GM12878 (cell line): ENCODE measurements around the gene NELFB. TPM values are rescaled to one million over a fixed set of nuclear protein-coding genes. Genes with fewer than 3 reads are reported as not detected.

Experiments
- ATAC-seq: fragments of 200-7000 bp; cut with Tn5 transposase; 3 replicates; pipeline ENCODE4 v1.9.1; 2020; ENCODE audit warnings: mild to moderate bottlenecking, moderate library complexity
- BruUV-seq: library from RNA; stranded (reverse); fragments of 400-500 nt; replicated peaks from 2 replicates; lab custom pipeline; 2021; lab: Mats Ljungman, UMichigan
- CTCF ChIA-PET: fragments of 300-600 bp; sonication (Branson Sonifier 250); formaldehyde crosslinking; extraction: SDS; loops from one replicate; lab custom pipeline; 2021; ENCODE audit warnings: inconsistent platforms; lab: Yijun Ruan, JAX
- POLR2A ChIA-PET: fragments of 350-600 bp; formaldehyde crosslinking; extraction: SDS; loops from one replicate; lab custom pipeline; 2021; ENCODE audit warnings: inconsistent platforms; lab: Charles Lee
- RAD21 ChIA-PET: fragments of 300-600 bp; sonication (Branson Sonifier 250); formaldehyde crosslinking; loops from one replicate; lab custom pipeline; 2023; ENCODE audit warnings: antibody characterized with exemption; ENCODE audit not compliant: unreplicated experiment; lab: Charles Lee
- SMC1A ChIA-PET: fragments of 300-600 bp; sonication (Branson Sonifier 250); formaldehyde crosslinking; loops from one replicate; lab custom pipeline; 2023; ENCODE audit not compliant: unreplicated experiment, uncharacterized antibody; lab: Charles Lee
- DNase-seq: peaks from one replicate; pipeline ENCODE4 v3.0.0-alpha.2; 2011; ENCODE audit warnings: low read depth, low spot score
- FAIRE-seq: peaks from 3 replicates; lab custom pipeline; 2011; peaks lifted over from hg19 to GRCh38; lab: Jason Lieb, UNC
- H2AFZ ChIP-seq: 2 replicates; pipeline ENCODE4 v1.6.0; 2011; ENCODE audit warnings: low read depth, low read length, control low read depth; ENCODE audit not compliant: control insufficient read depth
- H3K27ac ChIP-seq: 2 replicates; pipeline ENCODE4 v1.5.1; 2011; ENCODE audit warnings: control low read depth; ENCODE audit not compliant: control insufficient read depth, insufficient read depth
- H3K27me3 ChIP-seq, 2 experiments: replicated peaks in 1 of 2; 2 replicates each; pipeline versions ENCODE4 v1.6.0 to v1.6.1; 2011; ENCODE audit warnings: low read length in 1 of 2; ENCODE audit not compliant: control insufficient read depth in 2 of 2, insufficient read depth in 2 of 2
- H3K36me3 ChIP-seq, 2 experiments: 2 replicates each; pipeline ENCODE4 v1.5.1; 2011; ENCODE audit warnings: low read length in 1 of 2; ENCODE audit not compliant: control insufficient read depth in 2 of 2, insufficient read depth in 2 of 2
- H3K4me1 ChIP-seq: 2 replicates; pipeline ENCODE4 v1.6.1; 2011; ENCODE audit warnings: mild to moderate bottlenecking, low read length, moderate library complexity, mixed read lengths; ENCODE audit not compliant: control insufficient read depth, insufficient read depth
- H3K4me2 ChIP-seq: 2 replicates; pipeline ENCODE4 v1.6.0; 2011; ENCODE audit warnings: control low read depth; ENCODE audit not compliant: control insufficient read depth, insufficient read depth
- H3K4me3 ChIP-seq: fragments of 200-600 bp; sonication (generic); 2 replicates; pipeline ENCODE4 v1.5.1; 2016
- H3K79me2 ChIP-seq: 2 replicates; pipeline ENCODE4 v1.6.0; 2011; ENCODE audit warnings: low read length; ENCODE audit not compliant: control insufficient read depth, insufficient read depth
- H3K9ac ChIP-seq: 2 replicates; pipeline ENCODE4 v1.8.0; 2011; ENCODE audit warnings: low read length, control low read depth, mixed read lengths; ENCODE audit not compliant: control insufficient read depth, insufficient read depth
- H3K9me3 ChIP-seq: replicated peaks from 3 replicates; pipeline ENCODE4 v1.5.1; 2011; ENCODE audit warnings: mild to moderate bottlenecking, low read length; ENCODE audit not compliant: control insufficient read depth, insufficient read depth
- H4K20me1 ChIP-seq: 2 replicates; pipeline ENCODE4 v1.6.0; 2011; ENCODE audit not compliant: control insufficient read depth, insufficient read depth
- ASH2L ChIP-seq: fragments of 300-600, 200-600 bp; sonication (generic); IDR thresholded peaks from 2 replicates; pipeline ENCODE4 v1.6.1; 2017; ENCODE audit warnings: low read depth, mild to moderate bottlenecking, borderline replicate concordance
- BHLHE40 ChIP-seq, 2 experiments: fragments of 450-650 bp in 1 of 2; IDR thresholded peaks; 2 replicates each; pipeline ENCODE4 v1.6.1; 2011 to 2017; ENCODE audit warnings: low read depth in 2 of 2, borderline replicate concordance in 1 of 2, improper control_type of control experiment in 1 of 2, low read length in 1 of 2, mild to moderate bottlenecking in 1 of 2
- BRCA1 ChIP-seq: IDR thresholded peaks from 2 replicates; pipeline ENCODE4 v1.6.1; 2011; ENCODE audit warnings: low read depth, low read length, improper control_type of control experiment
- CBFB ChIP-seq: IDR thresholded peaks from 2 replicates; pipeline ENCODE4 v1.6.1; 2016; ENCODE audit warnings: antibody characterized with exemption, low read depth
- CHD4 ChIP-seq: fragments of 200-600 bp; sonication (generic); IDR thresholded peaks from 2 replicates; pipeline ENCODE4 v1.6.1; 2016; ENCODE audit warnings: mild to moderate bottlenecking
- IRF4 ChIP-seq: IDR thresholded peaks from 2 replicates; pipeline ENCODE4 v1.6.1; 2011; ENCODE audit warnings: low read depth, low read length
- JUNB ChIP-seq: IDR thresholded peaks from 2 replicates; pipeline ENCODE4 v1.6.1; 2016; ENCODE audit warnings: antibody characterized with exemption, mild to moderate bottlenecking
- MTA2 ChIP-seq: fragments of 450-650 bp; IDR thresholded peaks from 2 replicates; pipeline ENCODE4 v1.6.1; 2016; ENCODE audit warnings: low read depth, mild to moderate bottlenecking, moderate library complexity
- POLR2AphosphoS5 ChIP-seq: IDR thresholded peaks from 2 replicates; pipeline ENCODE4 v1.6.1; 2011; ENCODE audit warnings: mild to moderate bottlenecking, low read length, inconsistent platforms
- RELA ChIP-seq: fragments of 450-650 bp; IDR thresholded peaks from 2 replicates; pipeline ENCODE4 v1.8.0; 2014; ENCODE audit warnings: borderline replicate concordance; ENCODE audit not compliant: partially characterized antibody
- TBL1XR1 ChIP-seq: IDR thresholded peaks from 2 replicates; pipeline ENCODE4 v1.6.1; 2012; ENCODE audit warnings: low read depth, low read length, improper control_type of control experiment
- WRNIP1 ChIP-seq: IDR thresholded peaks from 2 replicates; pipeline ENCODE4 v1.6.1; 2011; ENCODE audit warnings: low read depth, low read length, improper control_type of control experiment, borderline replicate concordance
- YY1 ChIP-seq: IDR thresholded peaks from 2 replicates; pipeline ENCODE4 v1.6.1; 2011; ENCODE audit warnings: low read depth, mild to moderate bottlenecking, low read length
- ZBTB11 ChIP-seq: fragments of 450-650 bp; formaldehyde crosslinking; IDR thresholded peaks from 2 replicates; pipeline ENCODE4 v1.5.0; 2022; ENCODE audit warnings: mild to moderate bottlenecking, missing genetic modification characterization
- ZNF24 ChIP-seq: fragments of 450-650 bp; IDR thresholded peaks from 2 replicates; pipeline ENCODE4 v1.6.1; 2017; ENCODE audit warnings: antibody characterized with exemption, mild to moderate bottlenecking
- ZNF592 ChIP-seq: fragments of 450-650 bp; IDR thresholded peaks from 2 replicates; pipeline ENCODE4 v1.6.1; 2017; ENCODE audit warnings: mild to moderate bottlenecking, moderate library complexity
- WGBS: methylation state at CpG from one replicate; pipeline ENCODE4 v1.1.6; 2016; ENCODE audit warnings: low lambda C conversion rate; ENCODE audit not compliant: insufficient replicate concordance, insufficient coverage; ENCODE audit errors: missing lambda C conversion rate; 5-methylcytosine and 5-hydroxymethylcytosine counted together
- in situ Hi-C: fragments of 300-500 bp; cut with MboI; formaldehyde crosslinking; loops from 9 replicates; pipeline ENCODE4 v1.14.3; 2018; ENCODE audit warnings: mixed read lengths
- intact Hi-C: fragments of 100-400 bp; cut with micrococcal nuclease; formaldehyde crosslinking; loops from one replicate; pipeline ENCODE4 v1.14.2; 2022; ENCODE audit not compliant: unreplicated experiment
- polyA plus RNA-seq, 11 experiments: library from polyadenylated mRNA; depleted of rRNA in 4 of 11; unstranded in 6 of 11; stranded (reverse) in 5 of 11; fragments of >200 nt; fragmentation: Nextera tagmentation in 4 of 11; fragmentation: Illumina TruSeq in 1 of 11; extraction: Ambion mirVana in 4 of 11; extraction: Trizol in 1 of 11; gene quantifications; 1 replicate in 1 of 11; 2 replicates in 10 of 11; pipeline versions ENCODE4 v1.2.1 to v1.2.3, GENCODE V29; 2011 to 2016; ENCODE audit warnings: inconsistent platforms in 2 of 11, missing spikeins in 2 of 11, low read depth in 1 of 11
- total RNA-seq, 4 experiments: library from RNA; depleted of rRNA in 3 of 4; stranded (reverse); fragments of >200 nt in 3 of 4; fragmentation: Illumina TruSeq in 1 of 4; extraction: Trizol in 1 of 4; gene quantifications; 2 replicates each; pipeline versions ENCODE4 v1.2.1 to v1.2.3, GENCODE V29; 2013 to 2021

Gene NELFB
- total and polyA plus RNA-seq, 10 of the 15 experiments (the other 5 are each of a cell fraction or from before 2014, with no cell fraction given): 0.19 to 63.4 (median 30.9) TPM

GRCh38 chr9:137272241-137273094 is 17.3 kb downstream of the NELFB start:
- Histone ChIP-seq H3K27me3 (no peaks in the 10 kb centered on the region), H3K27ac (no peak overlapping the region), H3K4me2 (no peak overlapping the region), H3K79me2 (peaks cover 2% of the 10 kb centered on the region), H4K20me1 (no peaks in the 10 kb centered on the region), H3K9me3 (no peaks in the 10 kb centered on the region), H3K4me1 (peaks cover 50% of the 10 kb centered on the region), H3K4me3 (no peak overlapping the region), H2AFZ (no peak overlapping the region), H3K36me3 (peaks cover 6 to 7% of the 10 kb centered on the region in 2 experiments; a peak in 3 of 4 replicates), H3K9ac (no peak overlapping the region)
- DNase-seq: no peak
- in situ Hi-C loops: no loop called here
- BruUV-seq: no TSS peak
- RAD21 ChIA-PET: interaction anchor here (0.6 kb wide), 1 partner anchor 18 kb away, joined by 3 read pairs; no protein-coding TSS in a partner anchor
- POLR2A ChIA-PET: interaction anchor here (1.2 kb wide), 1 partner anchor 17 kb away, joined by 4 read pairs; no protein-coding TSS in a partner anchor
- 91% methylated on average over 29 of the region's 39 CpGs for WGBS
- SMC1A ChIA-PET: no interaction called here
- no peak for ATAC-seq
- CTCF ChIA-PET: no interaction called here
- FAIRE-seq: no peak
- intact Hi-C loops: no loop called here
- no peak for TF ChIP-seq JUNB
- TF ChIP-seq TBL1XR1: no peak
- no peak for TF ChIP-seq YY1
- TF ChIP-seq IRF4: no peak
- TF ChIP-seq ASH2L: no peak
- no peak for TF ChIP-seq BHLHE40 (IDR thresholded peaks at IDR 0.05; ENCODE audit: borderline replicate concordance in 1 of 2, low read depth in 2 of 2, low read length in 1 of 2)
- TF ChIP-seq ZNF24: no peak
- TF ChIP-seq CHD4: no peak
- TF ChIP-seq ZBTB11 (CRISPR knock-in tag): no peak
- no peak for TF ChIP-seq RELA
- no peak for TF ChIP-seq WRNIP1
- no peak for TF ChIP-seq POLR2AphosphoS5
- no peak for TF ChIP-seq BRCA1
- TF ChIP-seq CBFB: no peak
- TF ChIP-seq MTA2: no peak
- TF ChIP-seq ZNF592: no peak
